MCF 10A (cell line): ENCODE measurements around the gene KLF7. TPM values are rescaled to one million over a fixed set of nuclear protein-coding genes. Genes with fewer than 3 reads are reported as not detected.

Experiments
- BruUV-seq: library from RNA; stranded (reverse); fragments of 400-500 nt; replicated peaks from 2 replicates; lab custom pipeline; 2021; lab: Mats Ljungman, UMichigan
- CTCF ChIA-PET: fragments of 300-600 bp; sonication (Branson Sonifier 250); formaldehyde crosslinking; extraction: SDS; loops from one replicate; lab custom pipeline; 2021; ENCODE audit warnings: antibody characterized with exemption, inconsistent platforms; lab: Yijun Ruan, JAX
- POLR2A ChIA-PET: fragments of 300-600, 350-650 bp; sonication (Branson Sonifier 250); formaldehyde crosslinking; extraction: SDS; loops from one replicate; lab custom pipeline; 2020; ENCODE audit warnings: antibody characterized with exemption, inconsistent platforms; lab: Yijun Ruan, JAX
- DNase-seq: peaks from one replicate; pipeline ENCODE4 v3.0.0-alpha.2; 2018; ENCODE audit not compliant: unreplicated experiment
- H3K27ac Mint-ChIP-seq: one replicate; pipeline ENCODE4 v1.8.0; 2022; ENCODE audit warnings: mild to moderate bottlenecking, low read depth, mixed read lengths; ENCODE audit not compliant: unreplicated experiment
- H3K27me3 Mint-ChIP-seq: one replicate; pipeline ENCODE4 v1.8.0; 2022; ENCODE audit warnings: mixed read lengths; ENCODE audit not compliant: insufficient read depth, unreplicated experiment
- H3K36me3 Mint-ChIP-seq: one replicate; pipeline ENCODE4 v1.8.0; 2022; ENCODE audit warnings: mild to moderate bottlenecking, moderate library complexity, mixed read lengths; ENCODE audit not compliant: insufficient read depth, unreplicated experiment
- H3K4me1 Mint-ChIP-seq: one replicate; pipeline ENCODE4 v1.8.0; 2022; ENCODE audit warnings: mixed read lengths; ENCODE audit not compliant: insufficient read depth, unreplicated experiment
- H3K4me3 Mint-ChIP-seq: one replicate; pipeline ENCODE4 v1.8.0; 2022; ENCODE audit warnings: mild to moderate bottlenecking, moderate library complexity, mixed read lengths; ENCODE audit not compliant: unreplicated experiment
- H3K9me3 Mint-ChIP-seq: one replicate; pipeline ENCODE4 v1.8.0; 2022; ENCODE audit warnings: mixed read lengths; ENCODE audit not compliant: unreplicated experiment
- CTCF ChIP-seq: fragments of 200-600 bp; IDR thresholded peaks from one replicate; pipeline ENCODE4 v1.8.0; 2022; ENCODE audit warnings: antibody characterized with exemption, mild to moderate bottlenecking; ENCODE audit not compliant: unreplicated experiment
- intact Hi-C: fragments of 100-400 bp; cut with micrococcal nuclease; formaldehyde crosslinking; loops from 2 replicates; pipeline ENCODE4 v1.14.1; 2022
- total RNA-seq: library from RNA; stranded (reverse); gene quantifications from 2 replicates; pipeline ENCODE4 v1.2.3, GENCODE V29; 2022

Gene KLF7
- total RNA-seq, 1 experiment from 2014 or later: 40.1 TPM

GRCh38 chr2:207112383-207112782, 53.4 kb downstream of the KLF7 start:
- ChIA-PET POLR2A (interaction anchor here (1.3 kb wide), 1 partner anchor 54 kb away, joined by 4 read pairs; the partner anchor contains the start of gene KLF7), CTCF (interaction anchor here (0.6 to 1.3 kb wide), 2 partner anchors 11 to 13 kb away, joined by 3 read pairs; no protein-coding TSS in a partner anchor)
- H3K27ac Mint-ChIP-seq: no peak overlapping the region
- H3K4me3 Mint-ChIP-seq: no peak overlapping the region
- BruUV-seq: no TSS peak
- DNase-seq: no peak
- TF ChIP-seq CTCF: no peak
- peaks cover 25% of the 10 kb centered on the region for H3K36me3 Mint-ChIP-seq
- no peaks in the 10 kb centered on the region for H3K9me3 Mint-ChIP-seq
- no peaks in the 10 kb centered on the region for H3K4me1 Mint-ChIP-seq
- H3K27me3 Mint-ChIP-seq: no peaks in the 10 kb centered on the region
- intact Hi-C loops: no loop called here

DNA sequence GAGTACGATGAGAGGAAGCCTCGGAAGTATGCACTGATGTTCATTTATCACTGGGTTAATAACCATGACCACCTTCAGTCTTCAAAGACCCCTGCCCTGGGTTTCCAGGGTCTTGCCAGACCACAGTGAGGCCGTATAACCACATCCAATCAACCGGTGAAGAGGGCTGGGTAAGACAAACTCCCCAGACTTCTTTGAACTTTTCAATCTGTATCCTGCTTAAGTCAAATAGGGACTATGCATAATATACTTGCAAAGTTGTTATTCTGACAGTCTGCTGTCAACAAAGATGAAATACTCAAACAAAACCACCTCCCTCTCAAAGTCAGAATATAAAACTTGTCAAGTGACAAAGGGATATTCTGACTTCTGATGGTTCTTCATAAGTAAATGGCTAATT, 54.0 kb downstream of the KLF7 start:
- POLR2A ChIA-PET: no interaction called here
- Mint-ChIP-seq H3K9me3 (no peaks in the 10 kb centered on the region), H3K36me3 (peaks cover 30% of the 10 kb centered on the region), H3K4me3 (no peak overlapping the region), H3K4me1 (no peaks in the 10 kb centered on the region), H3K27me3 (no peaks in the 10 kb centered on the region), H3K27ac (no peak overlapping the region)
- BruUV-seq: no TSS peak
- intact Hi-C loops: no loop called here
- no peak for DNase-seq
- TF ChIP-seq CTCF: no peak
- CTCF ChIA-PET: no interaction called here

DNA sequence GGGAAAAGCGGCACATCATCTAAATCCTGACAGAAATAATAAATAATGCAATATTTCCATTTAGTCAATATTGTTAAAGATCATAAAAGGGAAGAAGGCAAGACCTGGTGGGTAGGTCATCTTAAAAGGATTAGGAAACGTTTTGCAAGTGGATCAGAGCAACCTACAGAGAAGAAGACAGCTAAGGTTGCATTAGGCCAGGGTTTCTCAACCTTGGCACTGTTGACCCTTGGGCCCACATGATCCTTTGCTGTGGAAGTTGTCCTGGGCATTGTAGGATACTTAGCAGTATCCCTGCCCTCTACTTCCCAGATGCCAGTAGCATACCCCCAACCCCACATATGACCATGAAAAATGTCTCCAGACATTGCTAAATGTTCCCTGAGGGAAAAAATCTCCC, 55.0 kb downstream of the KLF7 start:
- Mint-ChIP-seq H3K36me3 (peaks cover 39% of the 10 kb centered on the region), H3K27ac (no peak overlapping the region), H3K4me1 (no peaks in the 10 kb centered on the region), H3K27me3 (no peaks in the 10 kb centered on the region), H3K9me3 (no peaks in the 10 kb centered on the region), H3K4me3 (no peak overlapping the region)
- ChIA-PET CTCF (no interaction called here), POLR2A (no interaction called here)
- BruUV-seq: no TSS peak
- TF ChIP-seq CTCF: no peak
- intact Hi-C loops: no loop called here
- no peak for DNase-seq

DNA sequence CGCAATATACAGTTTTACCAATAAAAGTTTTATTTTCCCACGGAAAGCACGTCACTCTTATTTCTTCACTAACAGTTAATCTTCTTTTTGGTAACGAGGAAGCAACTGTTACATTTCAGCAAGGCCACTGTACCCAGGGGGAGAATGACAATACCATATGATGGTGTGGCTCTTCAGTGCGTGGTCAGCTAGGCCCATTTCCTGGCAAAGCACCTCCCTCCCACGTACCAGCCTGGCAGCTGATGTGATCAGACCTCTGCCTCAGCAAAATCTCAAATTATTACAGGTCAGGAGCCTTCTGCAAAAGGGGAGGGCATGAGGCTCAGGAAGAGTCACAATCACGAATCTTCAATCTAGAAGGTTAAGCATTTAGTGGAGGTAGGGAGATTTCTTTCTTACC, 55.4 kb downstream of the KLF7 start:
- no peak for DNase-seq
- Mint-ChIP-seq H3K4me1 (no peaks in the 10 kb centered on the region), H3K4me3 (no peak overlapping the region), H3K27me3 (no peaks in the 10 kb centered on the region), H3K36me3 (peaks cover 42% of the 10 kb centered on the region), H3K27ac (no peak overlapping the region), H3K9me3 (no peaks in the 10 kb centered on the region)
- no TSS peak for BruUV-seq
- CTCF ChIA-PET: interaction anchor here (0.7 kb wide), 1 partner anchor 32 kb away, joined by 3 read pairs; no protein-coding TSS in a partner anchor
- no peak for TF ChIP-seq CTCF
- intact Hi-C loops: no loop called here
- POLR2A ChIA-PET: no interaction called here
